ENCODE results near the gene GRB2. TPM values are rescaled to one million over a fixed set of nuclear protein-coding genes. Genes with fewer than 3 reads are reported as not detected.

GRB2 gene
- total RNA-seq, 1 donor, result 98.0 TPM

GRCh38 chr17:75411328-75412067, 6.0 kb upstream of the GRB2 start:
- TF ChIP-seq CTCF (IDR thresholded peaks at IDR 0.05; ENCODE audit: insufficient read depth, low read depth, low read length), result no peak
- no peak for DNase-seq (ENCODE audit: low read depth)
- no peak overlapping the region for H3K4me3 ChIP-seq (ENCODE audit: low read depth, low read length)

- no peak for TF ChIP-seq CTCF (IDR thresholded peaks at IDR 0.05; ENCODE audit: insufficient read depth, low read depth, low read length)
- no peak overlapping the region for H3K4me3 ChIP-seq (ENCODE audit: low read depth, low read length)
- DNase-seq (ENCODE audit: low read depth), result no peak
Measured at GRCh38 chr17:75410141-75410540, 4.7 kb upstream of the GRB2 start.

GRCh38 chr17:75407655-75408352, 2.3 kb upstream of the GRB2 start:
- no peak for TF ChIP-seq CTCF (IDR thresholded peaks at IDR 0.05; ENCODE audit: insufficient read depth, low read depth, low read length)
- DNase-seq (ENCODE audit: low read depth), result no peak
- H3K4me3 ChIP-seq (ENCODE audit: low read depth, low read length), result no peak overlapping the region

- H3K4me3 ChIP-seq (ENCODE audit: low read depth, low read length), result peak overlapping the region; percentile 67
- TF ChIP-seq CTCF (IDR thresholded peaks at IDR 0.05; ENCODE audit: insufficient read depth, low read depth, low read length), result no peak
- peak; percentile 22 for DNase-seq (ENCODE audit: low read depth)
Measured at GRCh38 chr17:75406222-75406615, 741 bp upstream of the GRB2 start.

GRCh38 chr17:75404731-75405364, 630 bp downstream of the GRB2 start:
- peak overlapping the region; percentile 97 for H3K4me3 ChIP-seq (ENCODE audit: low read depth, low read length)
- peak; percentile 55 for DNase-seq (ENCODE audit: low read depth)
- TF ChIP-seq CTCF (IDR thresholded peaks at IDR 0.05; ENCODE audit: insufficient read depth, low read depth, low read length), result no peak

GRCh38 chr17:75404223-75404730, 1.2 kb downstream of the GRB2 start:
- peak; percentile 87 for DNase-seq (ENCODE audit: low read depth)
- H3K4me3 ChIP-seq (ENCODE audit: low read depth, low read length), result peak overlapping the region; percentile 97
- TF ChIP-seq CTCF (IDR thresholded peaks at IDR 0.05; ENCODE audit: insufficient read depth, low read depth, low read length), result peak; percentile 97
